MM.1S (cell line): ENCODE measurements around the gene NXN.
"Not testable (repeated sequence)": the region's sequence is repeated elsewhere in the genome, so short reads cannot be mapped to it uniquely, and the experiment has no call there.

Source experiments
- EZH2phosphoT487 ChIP-seq: fragments of 300-600 bp; sonication (generic); IDR thresholded peaks from 2 replicates; pipeline ENCODE4 v1.6.1; 2018; ENCODE audit warnings: antibody characterized with exemption, low read length
- TF ChIP-seq, protein P1 (sequence below): fragments of 300-600 bp; sonication (generic); IDR thresholded peaks from 2 replicates; pipeline ENCODE4 v1.5.1; 2016; ENCODE audit warnings: antibody characterized with exemption, low read length, mixed read lengths

DNA sequence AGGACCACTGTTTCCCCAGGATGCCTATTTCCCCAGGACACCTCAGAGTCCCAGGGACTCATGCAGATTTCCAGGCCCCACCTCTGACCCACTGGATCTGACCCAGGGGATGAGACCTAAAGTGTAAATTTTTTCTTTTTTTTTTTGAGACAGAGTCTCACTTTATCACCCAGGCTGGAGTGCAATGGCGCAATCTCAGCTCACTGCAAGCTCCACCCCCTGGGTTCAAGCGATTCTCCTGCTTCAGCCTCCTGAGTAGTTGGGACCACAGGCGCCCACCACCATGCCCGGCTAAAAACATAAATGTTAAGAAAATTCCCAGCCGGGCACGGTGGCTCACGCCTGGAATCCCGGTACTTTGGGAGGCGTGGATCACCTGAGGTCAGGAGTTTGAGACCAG, 126.7 kb downstream of the NXN start:
- TF ChIP-seq, protein P1, sequence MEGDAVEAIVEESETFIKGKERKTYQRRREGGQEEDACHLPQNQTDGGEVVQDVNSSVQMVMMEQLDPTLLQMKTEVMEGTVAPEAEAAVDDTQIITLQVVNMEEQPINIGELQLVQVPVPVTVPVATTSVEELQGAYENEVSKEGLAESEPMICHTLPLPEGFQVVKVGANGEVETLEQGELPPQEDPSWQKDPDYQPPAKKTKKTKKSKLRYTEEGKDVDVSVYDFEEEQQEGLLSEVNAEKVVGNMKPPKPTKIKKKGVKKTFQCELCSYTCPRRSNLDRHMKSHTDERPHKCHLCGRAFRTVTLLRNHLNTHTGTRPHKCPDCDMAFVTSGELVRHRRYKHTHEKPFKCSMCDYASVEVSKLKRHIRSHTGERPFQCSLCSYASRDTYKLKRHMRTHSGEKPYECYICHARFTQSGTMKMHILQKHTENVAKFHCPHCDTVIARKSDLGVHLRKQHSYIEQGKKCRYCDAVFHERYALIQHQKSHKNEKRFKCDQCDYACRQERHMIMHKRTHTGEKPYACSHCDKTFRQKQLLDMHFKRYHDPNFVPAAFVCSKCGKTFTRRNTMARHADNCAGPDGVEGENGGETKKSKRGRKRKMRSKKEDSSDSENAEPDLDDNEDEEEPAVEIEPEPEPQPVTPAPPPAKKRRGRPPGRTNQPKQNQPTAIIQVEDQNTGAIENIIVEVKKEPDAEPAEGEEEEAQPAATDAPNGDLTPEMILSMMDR = not testable (repeated sequence)
- not testable (repeated sequence) for TF ChIP-seq EZH2phosphoT487
